ENCODE data around the gene LAMC2.
"Not testable (repeated sequence)": the region's sequence is repeated elsewhere in the genome, so short reads cannot be mapped to it uniquely, and the experiment has no call there.

Gene LAMC2

GRCh38 chr1:183263886-183264602 is 78.0 kb downstream of the LAMC2 start:
- DNase-seq (ENCODE audit: low read depth): no peak

- DNase-seq (ENCODE audit: low read depth): no peak
These were observed 81.8 kb downstream of the LAMC2 start for GRCh38 chr1:183267646-183268431.

GRCh38 chr1:183270541-183271141 is 84.6 kb downstream of the LAMC2 start:
- peak; percentile 69 for DNase-seq (ENCODE audit: low read depth)

- DNase-seq (ENCODE audit: low read depth): peak; percentile 93
These were observed 86.4 kb downstream of the LAMC2 start for GRCh38 chr1:183272390-183272848.

- DNase-seq (ENCODE audit: low read depth): peak; percentile 60
These were observed 87.2 kb downstream of the LAMC2 start for GRCh38 chr1:183273300-183273699.

- not testable (repeated sequence) for DNase-seq (ENCODE audit: low read depth)
These were observed 87.9 kb downstream of the LAMC2 start for GRCh38 chr1:183273984-183274383.

GRCh38 chr1:183274836-183275235 is 88.8 kb downstream of the LAMC2 start:
- DNase-seq (ENCODE audit: low read depth): no peak

GRCh38 chr1:183275322-183275721 is 89.3 kb downstream of the LAMC2 start:
- no peak for DNase-seq (ENCODE audit: low read depth)

GRCh38 chr1:183276386-183277080 is 90.5 kb downstream of the LAMC2 start:
- no peak for DNase-seq (ENCODE audit: low read depth)

GRCh38 chr1:183277821-183278738 is 92.0 kb downstream of the LAMC2 start:
- DNase-seq (ENCODE audit: low read depth): no peak

- DNase-seq (ENCODE audit: low read depth): peak; percentile 72
These were observed 92.9 kb downstream of the LAMC2 start for GRCh38 chr1:183278739-183279591.

GRCh38 chr1:183279835-183280234 is 93.8 kb downstream of the LAMC2 start:
- DNase-seq (ENCODE audit: low read depth): peak; percentile 72

GRCh38 chr1:183281039-183281438 is 95.0 kb downstream of the LAMC2 start:
- peak; percentile 71 for DNase-seq (ENCODE audit: low read depth)

- DNase-seq (ENCODE audit: low read depth): peak; percentile 88
These were observed 95.6 kb downstream of the LAMC2 start for GRCh38 chr1:183281553-183282091.

GRCh38 chr1:183282101-183282855 is 96.2 kb downstream of the LAMC2 start:
- DNase-seq (ENCODE audit: low read depth): no peak

GRCh38 chr1:183283286-183283685 is 97.2 kb downstream of the LAMC2 start:
- DNase-seq (ENCODE audit: low read depth): no peak

GRCh38 chr1:183284086-183284485 is 98.0 kb downstream of the LAMC2 start:
- no peak for DNase-seq (ENCODE audit: low read depth)

- DNase-seq (ENCODE audit: low read depth): no peak
These were observed 99.2 kb downstream of the LAMC2 start for GRCh38 chr1:183285256-183285655.

GRCh38 chr1:183285746-183286145 is 99.7 kb downstream of the LAMC2 start:
- DNase-seq (ENCODE audit: low read depth): no peak
